HG03175 (cell line): ENCODE results near the gene DDX17.
"Not testable (repeated sequence)": the region's sequence is repeated elsewhere in the genome, so short reads cannot be mapped to it uniquely, and the experiment has no call there.

Source experiments
- ATAC-seq: cut with Tn5 transposase; IDR thresholded peaks from one replicate; pipeline ENCODE4 v1.9.1; 2021; ENCODE audit warnings: mild to moderate bottlenecking, moderate library complexity; ENCODE audit not compliant: unreplicated experiment

DDX17 gene

GRCh38 chr22:38494498-38494897 is 11.6 kb downstream of the DDX17 start:
- no peak for ATAC-seq

- ATAC-seq = no peak
These were observed 14.3 kb downstream of the DDX17 start for GRCh38 chr22:38491707-38492348.

- ATAC-seq = no peak
These were observed 15.2 kb downstream of the DDX17 start for GRCh38 chr22:38490915-38491314.

- ATAC-seq = no peak
These were observed 15.6 kb downstream of the DDX17 start for GRCh38 chr22:38490475-38490874.

- ATAC-seq = no peak
These were observed 16.5 kb downstream of the DDX17 start for GRCh38 chr22:38489561-38490145.

- no peak for ATAC-seq
These were observed 17.0 kb downstream of the DDX17 start for GRCh38 chr22:38489142-38489541.

GRCh38 chr22:38487946-38488345 is 18.2 kb downstream of the DDX17 start:
- no peak for ATAC-seq

GRCh38 chr22:38485783-38486182 is 20.3 kb downstream of the DDX17 start:
- ATAC-seq = no peak

- ATAC-seq = no peak
These were observed 21.9 kb downstream of the DDX17 start for GRCh38 chr22:38484244-38484643.

GRCh38 chr22:38482662-38483308 is 23.3 kb downstream of the DDX17 start:
- ATAC-seq = no peak

GRCh38 chr22:38481871-38482332 is 24.2 kb downstream of the DDX17 start:
- no peak for ATAC-seq

- no peak for ATAC-seq
These were observed 24.8 kb downstream of the DDX17 start for GRCh38 chr22:38481162-38481870.

- ATAC-seq = no peak
These were observed 26.8 kb downstream of the DDX17 start for GRCh38 chr22:38479096-38479837.

GRCh38 chr22:38477585-38477984 is 28.5 kb downstream of the DDX17 start:
- ATAC-seq = no peak

GRCh38 chr22:38474003-38474607 is 32.0 kb downstream of the DDX17 start:
- ATAC-seq = no peak

GRCh38 chr22:38471237-38471636 is 34.9 kb downstream of the DDX17 start:
- no peak for ATAC-seq

GRCh38 chr22:38470179-38470578 is 35.9 kb downstream of the DDX17 start:
- ATAC-seq = not testable (repeated sequence)

GRCh38 chr22:38469306-38469781 is 36.8 kb downstream of the DDX17 start:
- no peak for ATAC-seq

- ATAC-seq = no peak
These were observed 37.4 kb downstream of the DDX17 start for GRCh38 chr22:38468443-38469305.
